C4-2B (cell line): Measurements from ENCODE around the gene PIAS1.

Source experiments
- ZFX ChIP-seq: fragments of 450-650 bp; IDR thresholded peaks from 2 replicates; pipeline ENCODE4 v1.6.1; 2017
- TF ChIP-seq, protein P1 (sequence below): fragments of 450-650 bp; conservative IDR thresholded peaks from 2 replicates; pipeline ENCODE4 v1.5.1; 2017; ENCODE audit warnings: mild to moderate bottlenecking

DNA sequence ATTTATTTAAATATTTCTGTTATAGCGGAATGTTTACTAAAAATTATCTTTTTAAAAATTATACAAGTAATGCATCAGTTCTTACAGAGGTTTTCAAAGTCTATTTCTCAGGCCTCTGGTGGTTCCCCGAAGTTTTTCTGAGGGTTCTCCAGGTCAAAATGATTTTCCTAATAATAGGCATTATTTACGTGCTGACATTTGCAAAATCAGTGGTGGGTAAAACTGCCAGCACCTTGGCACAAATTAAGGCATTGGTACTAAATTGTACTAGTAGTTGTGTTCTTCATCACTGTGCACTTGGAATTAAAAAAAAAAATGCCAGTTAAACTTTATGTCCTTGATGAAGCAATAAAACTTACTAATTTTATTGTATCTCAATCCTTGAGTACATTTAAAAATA is 9.5 kb downstream of the PIAS1 start:
- TF ChIP-seq, protein P1, sequence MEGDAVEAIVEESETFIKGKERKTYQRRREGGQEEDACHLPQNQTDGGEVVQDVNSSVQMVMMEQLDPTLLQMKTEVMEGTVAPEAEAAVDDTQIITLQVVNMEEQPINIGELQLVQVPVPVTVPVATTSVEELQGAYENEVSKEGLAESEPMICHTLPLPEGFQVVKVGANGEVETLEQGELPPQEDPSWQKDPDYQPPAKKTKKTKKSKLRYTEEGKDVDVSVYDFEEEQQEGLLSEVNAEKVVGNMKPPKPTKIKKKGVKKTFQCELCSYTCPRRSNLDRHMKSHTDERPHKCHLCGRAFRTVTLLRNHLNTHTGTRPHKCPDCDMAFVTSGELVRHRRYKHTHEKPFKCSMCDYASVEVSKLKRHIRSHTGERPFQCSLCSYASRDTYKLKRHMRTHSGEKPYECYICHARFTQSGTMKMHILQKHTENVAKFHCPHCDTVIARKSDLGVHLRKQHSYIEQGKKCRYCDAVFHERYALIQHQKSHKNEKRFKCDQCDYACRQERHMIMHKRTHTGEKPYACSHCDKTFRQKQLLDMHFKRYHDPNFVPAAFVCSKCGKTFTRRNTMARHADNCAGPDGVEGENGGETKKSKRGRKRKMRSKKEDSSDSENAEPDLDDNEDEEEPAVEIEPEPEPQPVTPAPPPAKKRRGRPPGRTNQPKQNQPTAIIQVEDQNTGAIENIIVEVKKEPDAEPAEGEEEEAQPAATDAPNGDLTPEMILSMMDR: no peak
- TF ChIP-seq ZFX: no peak
